ENCODE measurements around the gene FAM222B.

GRCh38 chr17:28728364-28729200 lies 114.0 kb downstream of the FAM222B start, which contains the start of gene NEK8:
- TF ChIP-seq CTCF (IDR thresholded peaks at IDR 0.05; ENCODE audit: insufficient read depth, low read length, poor library complexity, severe bottlenecking) (no peak), EZH2phosphoT487 (conservative IDR thresholded peaks at IDR 0.05; ENCODE audit: low read length) (no peak)

Measured in SU-DHL-6 (cell line).